HCT116 (cell line): ENCODE results near the gene OXGR1. TPM values are rescaled to one million over a fixed set of nuclear protein-coding genes. Genes with fewer than 3 reads are reported as not detected.

Experiments
- ATAC-seq: fragments of 200-7000 bp; cut with Tn5 transposase; 2 replicates; pipeline ENCODE4 v1.9.1; 2020; ENCODE audit warnings: mild to moderate bottlenecking, moderate library complexity
- BruUV-seq: library from RNA; stranded (reverse); fragments of 400-500 nt; replicated peaks from 2 replicates; lab custom pipeline; 2021; lab: Mats Ljungman, UMichigan
- CTCF ChIA-PET: fragments of 300-600 bp; sonication (Branson Sonifier 250); formaldehyde crosslinking; loops from one replicate; lab custom pipeline; 2021; ENCODE audit warnings: antibody characterized with exemption; lab: Charles Lee
- POLR2A ChIA-PET: fragments of 300-600, 350-600 bp; sonication (Branson Sonifier 250); formaldehyde crosslinking; loops from one replicate; lab custom pipeline; 2021; ENCODE audit warnings: antibody characterized with exemption; lab: Charles Lee
- RAD21 ChIA-PET, 2 experiments: fragments of 300-600 bp; sonication (Branson Sonifier 250); formaldehyde crosslinking; loops; one replicate each; lab custom pipeline; 2023; ENCODE audit warnings: low total read pairs in 2 of 2; ENCODE audit not compliant: uncharacterized antibody in 2 of 2, unreplicated experiment in 2 of 2, low non-redundant PET in 1 of 2; lab: Charles Lee
- DNase-seq: peaks from one replicate; pipeline ENCODE4 v3.0.0-alpha.2; 2010; ENCODE audit warnings: low read depth, low spot score
- H2AFZ ChIP-seq: fragments of 200-600 bp; shearing (Covaris generic), sonication (generic); 2 replicates; pipeline ENCODE4 v1.6.1; 2017; ENCODE audit warnings: low read depth, mixed run types, mixed read lengths, antibody characterized with exemption, low read length; ENCODE audit not compliant: poor library complexity, severe bottlenecking
- H3K27ac ChIP-seq: 2 replicates; pipeline ENCODE4 v1.5.1; 2012; ENCODE audit warnings: low read depth, low read length
- H3K27me3 ChIP-seq: fragments of 200-600 bp; sonication (generic); 2 replicates; pipeline ENCODE4 v1.6.1; 2016; ENCODE audit warnings: mixed run types, low read length, mixed read lengths; ENCODE audit not compliant: insufficient read depth
- H3K36me3 ChIP-seq, 2 experiments: fragments of 200-500 bp in 1 of 2; fragments of 200-600 bp in 1 of 2; sonication (Bioruptor generic) in 1 of 2; sonication (generic) in 1 of 2; 2 replicates each; pipeline versions ENCODE4 v1.5.1 to v1.6.1; 2014 to 2016; ENCODE audit warnings: low read length in 2 of 2, inconsistent platforms in 1 of 2, mixed read lengths in 1 of 2, mixed run types in 1 of 2; ENCODE audit not compliant: insufficient read depth in 2 of 2, control insufficient read depth in 1 of 2
- H3K4me1 ChIP-seq, 2 experiments: fragments of 200-600 bp in 1 of 2; sonication (generic) in 1 of 2; 2 replicates each; pipeline versions ENCODE4 v1.5.1 to v1.6.1; 2012 to 2017; ENCODE audit warnings: low read length in 2 of 2, inconsistent platforms in 1 of 2, mild to moderate bottlenecking in 1 of 2, mixed read lengths in 1 of 2, mixed run types in 1 of 2, moderate library complexity in 1 of 2; ENCODE audit not compliant: insufficient read depth in 2 of 2, control insufficient read depth in 1 of 2
- H3K4me2 ChIP-seq: fragments of 200-600 bp; sonication (generic); 2 replicates; pipeline ENCODE4 v1.6.1; 2017; ENCODE audit warnings: mixed run types, low read length, mixed read lengths
- H3K4me3 ChIP-seq, 2 experiments: fragments of 200-600 bp in 1 of 2; sonication (generic) in 1 of 2; replicated peaks in 1 of 2; 2 replicates each; pipeline ENCODE4 v1.5.1; 2011 to 2016; ENCODE audit warnings: low read length in 2 of 2, control low read depth in 1 of 2, low read depth in 1 of 2, mild to moderate bottlenecking in 1 of 2, mixed read lengths in 1 of 2, mixed run types in 1 of 2
- H3K79me2 ChIP-seq: fragments of 200-600 bp; sonication (generic); 2 replicates; pipeline ENCODE4 v1.6.1; 2017; ENCODE audit warnings: mild to moderate bottlenecking, mixed run types, low read length, moderate library complexity, mixed read lengths; ENCODE audit not compliant: insufficient read depth
- H3K9ac ChIP-seq: fragments of 200-600 bp; sonication (generic); 2 replicates; pipeline ENCODE4 v1.6.1; 2016; ENCODE audit warnings: low read length, mixed read lengths
- H3K9me2 ChIP-seq: fragments of 200-600 bp; sonication (generic), shearing (Covaris generic); 2 replicates; pipeline ENCODE4 v1.6.1; 2017; ENCODE audit warnings: mixed run types, mild to moderate bottlenecking, moderate library complexity; ENCODE audit not compliant: insufficient read depth
- H3K9me3 ChIP-seq, 2 experiments: fragments of 200-500 bp in 1 of 2; fragments of 200-600 bp in 1 of 2; sonication (Bioruptor generic) in 1 of 2; sonication (generic) in 1 of 2; 2 replicates each; pipeline ENCODE4 v1.6.1; 2014 to 2017; ENCODE audit warnings: low read length in 2 of 2, mixed read lengths in 2 of 2, inconsistent platforms in 1 of 2, low read depth in 1 of 2, mild to moderate bottlenecking in 1 of 2, mixed run types in 1 of 2, moderate library complexity in 1 of 2; ENCODE audit not compliant: control insufficient read depth in 1 of 2, insufficient read depth in 1 of 2
- H4K20me1 ChIP-seq: fragments of 200-600 bp; sonication (generic), shearing (Covaris generic); 2 replicates; pipeline ENCODE4 v1.6.1; 2017; ENCODE audit warnings: mixed run types, mild to moderate bottlenecking, moderate library complexity; ENCODE audit not compliant: insufficient read depth
- ATF3 ChIP-seq: IDR thresholded peaks from 2 replicates; pipeline ENCODE4 v1.6.1; 2012
- CEBPB ChIP-seq: IDR thresholded peaks from 2 replicates; pipeline ENCODE4 v1.6.1; 2012; ENCODE audit warnings: low read depth
- CTCF ChIP-seq, 3 experiments: fragments of 200-600 bp in 1 of 3; sonication (generic) in 1 of 3; IDR thresholded peaks in 2 of 3; conservative IDR thresholded peaks in 1 of 3; 2 replicates each; pipeline ENCODE4 v1.5.1; 2012 to 2017; ENCODE audit warnings: low read depth in 2 of 3, low read length in 2 of 3, antibody characterized with exemption in 1 of 3, borderline replicate concordance in 1 of 3, control low read depth in 1 of 3, mild to moderate bottlenecking in 1 of 3, mixed read lengths in 1 of 3, mixed run types in 1 of 3, moderate library complexity in 1 of 3; ENCODE audit not compliant: insufficient read depth in 1 of 3
- EGR1 ChIP-seq: IDR thresholded peaks from 2 replicates; pipeline ENCODE4 v1.6.1; 2012; ENCODE audit warnings: low read depth
- ELF1 ChIP-seq: IDR thresholded peaks from 2 replicates; pipeline ENCODE4 v1.6.1; 2012; ENCODE audit warnings: low read depth, borderline replicate concordance
- EZH2 ChIP-seq: fragments of 200-600 bp; sonication (generic); IDR thresholded peaks from 2 replicates; pipeline ENCODE4 v1.6.1; 2017; ENCODE audit warnings: antibody characterized with exemption, mixed run types
- EZH2phosphoT487 ChIP-seq: fragments of 200-600 bp; IDR thresholded peaks from 2 replicates; pipeline ENCODE4 v1.6.1; 2018; ENCODE audit warnings: antibody characterized with exemption, borderline replicate concordance
- FOSL1 ChIP-seq: IDR thresholded peaks from 2 replicates; pipeline ENCODE4 v1.6.1; 2012; ENCODE audit warnings: low read depth
- JUND ChIP-seq: IDR thresholded peaks from 2 replicates; pipeline ENCODE4 v1.6.1; 2012
- MAX ChIP-seq: IDR thresholded peaks from 2 replicates; pipeline ENCODE4 v1.6.1; 2012
- POLR2A ChIP-seq: IDR thresholded peaks from 2 replicates; pipeline ENCODE4 v1.7.0; 2011; ENCODE audit warnings: borderline replicate concordance; ENCODE audit not compliant: insufficient read depth, insufficient read length; ENCODE audit errors: extremely low read depth
- POLR2AphosphoS5 ChIP-seq: IDR thresholded peaks from 2 replicates; pipeline ENCODE4 v1.6.1; 2011; ENCODE audit warnings: mild to moderate bottlenecking, low read depth, low read length, moderate library complexity
- RAD21 ChIP-seq: IDR thresholded peaks from 2 replicates; pipeline ENCODE4 v1.6.1; 2012; ENCODE audit warnings: low read depth, mild to moderate bottlenecking
- REST ChIP-seq: IDR thresholded peaks from 2 replicates; pipeline ENCODE4 v1.6.1; 2012; ENCODE audit warnings: low read depth
- TCF7L2 ChIP-seq: IDR thresholded peaks from 2 replicates; pipeline ENCODE4 v1.7.0; 2011; ENCODE audit warnings: borderline replicate concordance, inconsistent platforms; ENCODE audit not compliant: insufficient read depth, insufficient read length; ENCODE audit errors: extremely low read depth
- YY1 ChIP-seq: IDR thresholded peaks from 2 replicates; pipeline ENCODE4 v1.6.1; 2011; ENCODE audit warnings: low read length, low read depth, moderate library complexity, mild to moderate bottlenecking; ENCODE audit not compliant: insufficient replicate concordance; ENCODE audit errors: extremely low read depth
- ZBTB33 ChIP-seq: IDR thresholded peaks from 2 replicates; pipeline ENCODE4 v1.6.1; 2011; ENCODE audit warnings: mild to moderate bottlenecking, low read length, moderate library complexity; ENCODE audit not compliant: insufficient replicate concordance; ENCODE audit errors: extremely low read depth
- ZFX ChIP-seq: fragments of 450-650 bp; IDR thresholded peaks from 2 replicates; pipeline ENCODE4 v1.6.1; 2017
- ZNF274 ChIP-seq: fragments of 200-500 bp; sonication (Bioruptor generic); IDR thresholded peaks from 2 replicates; pipeline ENCODE4 v1.6.1; 2014; ENCODE audit warnings: mild to moderate bottlenecking, low read depth, low read length, inconsistent platforms
- intact Hi-C: fragments of 100-400 bp; cut with micrococcal nuclease; formaldehyde crosslinking; loops from 2 replicates; pipeline ENCODE4 v1.10.0; 2022
- total RNA-seq: library from RNA; stranded (reverse); gene quantifications from one replicate; pipeline ENCODE4 v1.2.1, GENCODE V29; 2021; ENCODE audit not compliant: unreplicated experiment

Gene OXGR1
- total RNA-seq, 1 experiment from 2014 or later, result not detected

- Histone ChIP-seq H3K79me2 (no peaks in the 10 kb centered on the region), H3K9me2 (no peaks in the 10 kb centered on the region)
- no peak for TF ChIP-seq POLR2AphosphoS5
- TF ChIP-seq EZH2, result no peak
- TF ChIP-seq ATF3, result no peak
- TF ChIP-seq CTCF (IDR thresholded peaks at IDR 0.05 in 2 of 3, conservative IDR thresholded peaks at IDR 0.05 in 1 of 3; ENCODE audit: borderline replicate concordance in 1 of 3, insufficient read depth in 1 of 3, low read depth in 2 of 3, low read length in 2 of 3), result no peak
- no peak for TF ChIP-seq ZBTB33
- TF ChIP-seq MAX, result no peak
- no peak for TF ChIP-seq POLR2A
- TF ChIP-seq TCF7L2, result no peak
- TF ChIP-seq EZH2phosphoT487, result no peak
- TF ChIP-seq FOSL1, result no peak
- no peak for TF ChIP-seq ZNF274
- no peak for TF ChIP-seq ELF1
- no peak for TF ChIP-seq EGR1
- no peak for TF ChIP-seq ZFX
- TF ChIP-seq JUND, result no peak
- no peak for TF ChIP-seq REST
- no peak for TF ChIP-seq RAD21
- no peak for TF ChIP-seq YY1
- TF ChIP-seq CEBPB, result no peak
- TF ChIP-seq, all 23 proteins: peak for 0
- peaks cover 0 to 4% of the 10 kb centered on the region in 2 experiments; a peak in 1 of 4 replicates for H3K4me1 ChIP-seq
- H3K4me3 ChIP-seq, result no peak overlapping the region
- DNase-seq, result no peak
- POLR2A ChIA-PET, result no interaction called here
- no peaks in the 10 kb centered on the region for H3K36me3 ChIP-seq
- RAD21 ChIA-PET, result no interaction called here
- H3K27me3 ChIP-seq, result no peaks in the 10 kb centered on the region
- no TSS peak for BruUV-seq
- CTCF ChIA-PET, result no interaction called here
- no peaks in the 10 kb centered on the region for H4K20me1 ChIP-seq
- no peak overlapping the region for H3K9ac ChIP-seq
- no peaks in the 10 kb centered on the region for H3K9me3 ChIP-seq
- H2AFZ ChIP-seq, result no peak overlapping the region
- intact Hi-C loops, result no loop called here
- H3K27ac ChIP-seq, result no peak overlapping the region
- no peak overlapping the region for H3K4me2 ChIP-seq
- no peak for ATAC-seq
Observed at GRCh38 chr13:97021241-97021640, 27.0 kb upstream of the OXGR1 start.
